ENCODE measurements around the gene TLE7. TPM values are rescaled to one million over a fixed set of nuclear protein-coding genes. Genes with fewer than 3 reads are reported as not detected.

TLE7 gene
- polyA plus RNA-seq, 2 of the 4 experiments (the other 2 are of a cell fraction), result not detected

- no peak for ATAC-seq
- H3K27ac ChIP-seq, result no peak overlapping the region
- no peak for FAIRE-seq
- ChIA-PET CTCF (no interaction called here), POLR2A (no interaction called here)
- no peak overlapping the region for H3K4me2 ChIP-seq
- WGBS (ENCODE audit: missing lambda C conversion rate), result 54% methylated on average over 14 of the region's 14 CpGs
- H3K4me3 ChIP-seq, result no peak overlapping the region
- H3K9me3 ChIP-seq, result peaks cover 14% of the 10 kb centered on the region; the same call in 2 of the 3 replicates
- no peak for DNase-seq (ENCODE audit: low read depth in 1 of 2, low spot score in 1 of 2)
- peaks cover 5% of the 10 kb centered on the region; the same call in 1 of the 3 replicates for H3K4me1 ChIP-seq
- TF ChIP-seq KDM1A (IDR thresholded peaks at IDR 0.05; ENCODE audit: low read depth) (no peak), NPAS2 (CRISPR knock-in tag; IDR thresholded peaks at IDR 0.05; ENCODE audit: borderline replicate concordance) (no peak), ZC3H11A (IDR thresholded peaks at IDR 0.05) (no peak), HMGXB4 (CRISPR knock-in tag; IDR thresholded peaks at IDR 0.05; ENCODE audit: borderline replicate concordance) (no peak), JUN (IDR thresholded peaks at IDR 0.05) (no peak), SREBF2 (IDR thresholded peaks at IDR 0.05) (no peak), HDAC2 (IDR thresholded peaks at IDR 0.05) (no peak), ZSCAN20 (CRISPR knock-in tag; IDR thresholded peaks at IDR 0.05) (no peak), CHD4 (IDR thresholded peaks at IDR 0.05; ENCODE audit: borderline replicate concordance) (no peak), EHMT2 (IDR thresholded peaks at IDR 0.05; ENCODE audit: low read depth) (no peak), POLR2AphosphoS2 (conservative IDR thresholded peaks at IDR 0.05; ENCODE audit: low read length) (no peak), EP300 (IDR thresholded peaks at IDR 0.05) (no peak), PHF8 (IDR thresholded peaks at IDR 0.05; ENCODE audit: borderline replicate concordance, low read depth) (no peak), HOXB13 (CRISPR knock-in tag; IDR thresholded peaks at IDR 0.05; ENCODE audit: low read depth) (no peak), USF2 (IDR thresholded peaks at IDR 0.05) (no peak), RNF2 (IDR thresholded peaks at IDR 0.05; ENCODE audit: borderline replicate concordance, low read depth) (no peak), NFE2L2 (conservative IDR thresholded peaks at IDR 0.05; ENCODE audit: low read length) (no peak), HES2 (IDR thresholded peaks at IDR 0.05) (no peak), SMC3 (IDR thresholded peaks at IDR 0.05) (no peak)
Measured at GRCh38 chr16:71431176-71431575, 10.7 kb downstream of the TLE7 start.

GRCh38 chr16:71430744-71431143 is 11.1 kb downstream of the TLE7 start:
- no peak for ATAC-seq
- H3K4me1 ChIP-seq, result peaks cover 5% of the 10 kb centered on the region; the same call in 1 of the 3 replicates
- no peak overlapping the region for H3K27ac ChIP-seq
- CTCF ChIA-PET, result interaction anchor here (2.5 kb wide), 1 partner anchor 18 kb away, joined by 18 read pairs; no protein-coding TSS in a partner anchor
- TF ChIP-seq RARB (CRISPR knock-in tag; IDR thresholded peaks at IDR 0.05) (no peak), ZFP36 (IDR thresholded peaks at IDR 0.05; ENCODE audit: borderline replicate concordance, partially characterized antibody) (no peak), HDAC2 (IDR thresholded peaks at IDR 0.05) (no peak), HOXB13 (CRISPR knock-in tag; IDR thresholded peaks at IDR 0.05; ENCODE audit: low read depth) (no peak), ZNF302 (CRISPR knock-in tag; IDR thresholded peaks at IDR 0.05) (no peak), RCOR1 (IDR thresholded peaks at IDR 0.05; ENCODE audit: low read depth, low read length) (no peak), ZSCAN20 (CRISPR knock-in tag; IDR thresholded peaks at IDR 0.05) (no peak), CTCF (IDR thresholded peaks at IDR 0.05) (no peak), FOSB (CRISPR knock-in tag; IDR thresholded peaks at IDR 0.05) (no peak)
- H3K4me3 ChIP-seq, result no peak overlapping the region
- H3K4me2 ChIP-seq, result no peak overlapping the region
- no peak for DNase-seq (ENCODE audit: low read depth in 1 of 2, low spot score in 1 of 2)
- H3K9me3 ChIP-seq, result peaks cover 14% of the 10 kb centered on the region; the same call in 2 of the 3 replicates
- POLR2A ChIA-PET, result no interaction called here
- WGBS (ENCODE audit: missing lambda C conversion rate), result 31% methylated on average over 6 of the region's 6 CpGs
- FAIRE-seq, result no peak

All from A549 (cell line).